ENCODE data around the gene SLA2.

DNA sequence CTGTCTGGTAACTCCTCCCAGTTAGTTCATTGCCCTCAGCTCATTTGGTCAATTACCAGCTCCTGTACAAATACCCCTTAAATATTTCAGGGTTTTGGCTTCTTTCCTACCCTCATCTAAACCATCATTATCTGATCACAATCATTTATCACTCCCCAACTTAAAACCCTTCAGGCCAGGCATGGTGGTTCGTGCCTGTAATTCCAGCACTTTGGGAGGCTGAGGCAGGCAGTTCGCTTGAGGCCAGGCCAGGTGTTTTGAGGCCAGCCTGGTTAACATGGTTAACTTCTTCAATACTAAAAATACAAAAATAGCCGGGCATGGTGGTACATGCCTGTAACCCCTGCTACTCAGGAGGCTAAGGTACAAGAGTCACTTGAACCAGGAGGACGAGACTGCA is 63.2 kb downstream of the SLA2 start:
- TF ChIP-seq, protein P1, sequence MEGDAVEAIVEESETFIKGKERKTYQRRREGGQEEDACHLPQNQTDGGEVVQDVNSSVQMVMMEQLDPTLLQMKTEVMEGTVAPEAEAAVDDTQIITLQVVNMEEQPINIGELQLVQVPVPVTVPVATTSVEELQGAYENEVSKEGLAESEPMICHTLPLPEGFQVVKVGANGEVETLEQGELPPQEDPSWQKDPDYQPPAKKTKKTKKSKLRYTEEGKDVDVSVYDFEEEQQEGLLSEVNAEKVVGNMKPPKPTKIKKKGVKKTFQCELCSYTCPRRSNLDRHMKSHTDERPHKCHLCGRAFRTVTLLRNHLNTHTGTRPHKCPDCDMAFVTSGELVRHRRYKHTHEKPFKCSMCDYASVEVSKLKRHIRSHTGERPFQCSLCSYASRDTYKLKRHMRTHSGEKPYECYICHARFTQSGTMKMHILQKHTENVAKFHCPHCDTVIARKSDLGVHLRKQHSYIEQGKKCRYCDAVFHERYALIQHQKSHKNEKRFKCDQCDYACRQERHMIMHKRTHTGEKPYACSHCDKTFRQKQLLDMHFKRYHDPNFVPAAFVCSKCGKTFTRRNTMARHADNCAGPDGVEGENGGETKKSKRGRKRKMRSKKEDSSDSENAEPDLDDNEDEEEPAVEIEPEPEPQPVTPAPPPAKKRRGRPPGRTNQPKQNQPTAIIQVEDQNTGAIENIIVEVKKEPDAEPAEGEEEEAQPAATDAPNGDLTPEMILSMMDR (IDR thresholded peaks at IDR 0.05) = no peak
- no peak for TF ChIP-seq POLR2A (IDR thresholded peaks at IDR 0.05)
